CD4-positive, alpha-beta T cell treated with Interleukin-6 at 100 ng/mL for 8 hours (primary cell): ENCODE measurements around the gene ZNF407.

Experiments used
- DNase-seq: peaks from one replicate; pipeline ENCODE4 v3.0.0-alpha.2; 2020; ENCODE audit warnings: mixed read lengths, low spot score

The ZNF407 gene

DNA sequence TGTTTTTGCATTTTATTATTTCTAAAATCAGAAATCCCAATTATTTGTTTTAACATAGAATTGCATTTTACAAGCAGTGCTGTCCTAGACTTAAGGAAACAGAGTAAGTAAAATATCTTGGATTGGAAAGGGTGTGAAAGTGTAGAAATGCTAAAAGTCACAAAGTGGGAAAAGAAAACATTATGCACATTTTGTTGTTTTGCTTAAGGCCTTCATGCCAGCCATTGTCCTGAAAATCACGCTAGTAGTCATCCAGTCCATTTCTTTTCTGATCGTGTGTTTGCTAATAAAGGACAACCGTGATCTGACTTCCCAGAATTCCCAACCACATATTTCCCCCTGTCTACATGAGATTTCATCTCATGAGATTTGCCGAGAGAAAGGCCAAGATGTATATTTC is 412.2 kb downstream of the ZNF407 start:
- no peak for DNase-seq

DNA sequence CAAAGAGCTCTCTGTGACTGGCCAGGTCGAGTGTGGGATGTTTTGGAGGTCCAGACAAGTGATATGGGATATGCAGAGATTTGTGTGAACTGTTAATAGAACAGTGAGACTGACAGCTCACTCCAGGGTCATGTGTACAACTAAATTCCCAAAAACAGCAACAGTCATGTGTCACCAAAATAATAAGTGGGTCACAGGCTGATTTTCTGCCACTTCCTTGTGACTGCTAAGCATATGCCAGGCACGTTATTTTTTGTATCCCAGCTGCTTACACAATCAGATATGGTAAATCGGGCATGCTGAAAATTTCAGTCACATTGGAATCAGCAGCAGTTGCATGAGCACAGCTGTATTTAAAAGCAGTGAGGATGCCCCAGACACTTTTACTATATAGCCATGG is 412.6 kb downstream of the ZNF407 start:
- DNase-seq: no peak

DNA sequence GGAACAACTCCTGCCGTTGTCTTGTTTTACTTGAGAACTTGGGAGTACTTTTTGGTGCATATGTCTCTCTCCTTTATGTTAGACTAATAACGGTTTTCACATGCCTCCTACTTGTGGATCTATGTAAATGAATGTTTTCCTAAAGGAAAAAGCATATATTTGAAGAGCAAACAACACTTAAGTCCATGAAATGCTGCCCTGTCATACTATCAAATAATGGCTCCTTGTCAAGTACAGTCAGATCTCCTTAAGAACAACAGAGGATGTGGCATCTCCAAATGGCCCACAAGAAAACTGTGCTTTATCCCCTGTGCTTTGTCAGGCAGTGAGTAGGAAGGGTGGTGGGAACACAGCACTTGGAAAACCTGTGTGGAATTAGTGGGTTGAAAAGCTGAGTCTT is 413.0 kb downstream of the ZNF407 start:
- DNase-seq: no peak

DNA sequence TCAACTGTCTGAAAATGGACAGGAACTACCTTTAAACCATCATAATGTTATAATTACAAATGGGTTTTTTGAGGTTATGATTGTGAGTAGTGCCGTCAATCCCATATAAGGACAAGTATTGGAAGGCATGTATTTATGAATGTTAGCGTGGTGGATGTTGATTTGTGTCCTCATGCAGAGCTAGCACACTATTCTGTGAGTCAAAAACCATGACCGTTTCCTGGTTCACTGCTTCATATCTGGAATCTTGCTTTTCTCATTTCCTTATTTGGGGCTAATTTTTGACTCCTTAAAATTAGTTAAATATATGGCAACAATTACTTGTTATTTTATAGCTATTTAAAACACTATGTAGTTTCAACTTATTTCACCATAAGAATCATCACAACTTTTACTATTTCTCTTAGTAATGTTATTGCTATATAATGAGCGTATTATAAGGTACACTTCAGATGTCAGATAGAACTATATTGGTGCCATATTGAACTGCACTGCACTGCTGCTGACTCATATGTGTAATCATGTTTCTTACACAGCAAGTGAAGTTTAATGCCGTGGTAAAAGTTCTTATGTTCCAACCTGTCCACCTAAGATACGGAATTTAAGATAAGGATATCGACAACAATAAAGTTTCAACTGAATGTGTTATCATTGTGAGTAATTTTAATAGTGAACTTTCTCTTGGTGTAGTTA is 418.5 kb downstream of the ZNF407 start:
- DNase-seq: no peak

DNA sequence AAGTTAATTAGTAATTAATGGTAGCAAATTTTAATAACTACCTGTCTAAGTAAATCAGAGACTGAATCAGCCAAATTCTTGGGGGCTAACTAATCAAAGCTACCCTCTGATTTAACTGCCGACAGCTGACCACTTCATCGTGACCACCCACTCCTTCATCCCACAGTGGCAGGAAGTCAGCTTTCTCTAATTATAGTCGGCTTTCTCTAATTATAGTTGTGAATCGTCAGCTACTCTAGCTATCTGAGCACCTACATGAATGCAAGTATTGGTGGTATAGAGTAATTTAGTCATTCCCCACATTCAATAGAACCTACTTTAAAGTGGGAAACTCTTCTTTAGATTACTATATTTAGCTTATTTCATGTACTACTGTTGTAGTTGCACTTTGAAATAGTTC is 425.8 kb downstream of the ZNF407 start:
- no peak for DNase-seq

DNA sequence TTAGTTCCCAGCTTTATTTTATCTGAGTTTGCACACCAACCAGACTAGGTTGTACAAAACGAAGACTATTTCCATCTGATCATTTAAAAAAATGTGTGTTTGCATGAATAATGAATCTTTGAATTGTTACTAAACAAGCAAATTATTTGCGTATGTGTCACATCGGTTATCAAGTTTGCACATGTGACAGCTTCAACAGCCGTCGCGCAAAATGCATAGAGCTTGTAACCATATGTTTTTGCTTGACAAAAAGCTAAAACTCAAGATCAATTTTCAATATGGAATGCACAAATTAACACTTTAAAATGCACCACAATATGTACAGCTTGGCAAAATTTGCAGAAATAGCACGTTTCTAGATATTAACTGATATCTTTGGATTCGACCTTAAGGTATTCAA is 427.2 kb downstream of the ZNF407 start:
- no peak for DNase-seq

DNA sequence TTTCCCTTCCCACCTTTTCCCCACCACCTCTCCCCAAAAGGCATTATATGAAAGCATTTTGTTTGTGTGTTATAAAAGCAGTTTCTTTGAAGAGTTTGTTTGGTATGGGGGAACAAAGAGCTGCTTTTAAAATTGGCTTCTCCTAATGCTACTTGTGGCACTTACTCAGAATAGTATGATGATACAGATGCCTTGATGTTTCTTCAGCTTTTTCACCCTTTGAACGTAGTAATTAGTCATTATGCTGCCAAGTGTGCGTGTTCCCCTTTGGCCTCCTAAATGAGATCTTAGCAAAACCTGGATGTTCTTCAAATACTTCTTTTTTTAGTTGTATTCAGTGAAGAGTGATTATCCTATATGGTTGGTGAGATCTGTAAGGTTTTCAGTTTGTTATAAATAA is 427.9 kb downstream of the ZNF407 start:
- no peak for DNase-seq

DNA sequence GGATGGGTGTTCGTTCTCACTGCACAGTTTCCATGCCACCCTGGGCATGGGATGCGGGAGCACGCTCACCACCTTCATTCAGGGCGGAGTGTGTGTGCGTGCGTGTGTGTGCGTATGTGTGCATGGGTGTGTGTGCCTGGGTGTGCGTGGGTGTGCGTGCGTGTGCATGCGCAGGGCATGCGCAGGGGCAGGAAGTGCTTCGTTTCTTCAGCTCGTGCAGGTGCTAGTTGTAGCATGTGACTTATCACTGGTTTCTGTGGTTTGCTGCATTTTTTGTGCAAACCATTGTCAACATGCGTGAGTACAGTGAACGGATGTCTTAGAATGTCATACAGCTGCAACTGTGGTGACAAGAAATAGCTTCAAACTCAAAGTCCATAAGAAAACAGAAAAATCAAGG is 431.8 kb downstream of the ZNF407 start:
- peak; percentile 36 for DNase-seq

DNA sequence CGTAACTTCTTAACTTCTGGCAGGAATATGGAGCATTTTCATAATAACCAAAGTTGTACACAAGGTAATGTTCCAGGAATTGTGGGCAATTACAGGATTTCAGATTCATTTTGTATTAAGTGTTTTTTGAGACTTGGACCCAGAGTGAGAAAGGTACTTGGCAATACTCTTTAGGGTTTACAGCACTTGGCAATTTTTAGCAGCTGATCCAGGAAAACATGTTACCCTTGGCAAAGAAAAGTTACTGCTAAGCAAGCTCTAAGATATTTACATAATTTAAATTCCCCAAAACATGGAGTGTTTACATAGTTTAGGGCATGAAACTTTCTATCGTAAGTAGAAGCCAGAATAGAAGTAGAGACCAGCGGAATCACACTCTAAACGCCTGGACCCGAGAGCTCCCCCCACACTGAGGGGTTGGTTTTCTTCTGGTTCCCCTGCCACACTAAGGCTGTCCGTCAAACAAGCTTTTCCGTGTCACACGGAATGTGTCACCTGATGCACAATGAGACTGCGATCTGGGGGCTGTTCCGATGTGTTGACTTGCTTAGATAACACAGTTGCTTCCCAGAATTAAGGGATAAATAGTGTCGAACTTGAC is 434.1 kb downstream of the ZNF407 start:
- DNase-seq: no peak

DNA sequence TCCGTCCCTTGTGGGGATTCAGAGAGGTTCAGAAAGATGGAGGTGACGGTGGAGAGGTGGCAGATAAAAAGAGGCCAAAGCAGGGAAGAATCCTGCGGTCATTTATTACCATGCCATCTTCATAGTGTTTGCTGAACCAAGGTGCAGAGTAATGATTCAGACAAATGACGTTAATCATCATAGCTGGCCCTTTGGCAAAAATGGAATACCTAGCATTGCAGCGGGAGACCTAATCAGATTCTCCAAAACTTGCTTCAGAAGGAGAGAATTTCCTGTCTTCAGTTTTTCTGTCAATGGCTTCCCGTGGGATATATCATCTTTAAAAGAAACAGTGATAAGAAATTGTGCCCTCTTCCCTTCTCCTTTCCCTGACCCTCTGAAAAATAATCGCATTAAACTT is 435.8 kb downstream of the ZNF407 start:
- no peak for DNase-seq

DNA sequence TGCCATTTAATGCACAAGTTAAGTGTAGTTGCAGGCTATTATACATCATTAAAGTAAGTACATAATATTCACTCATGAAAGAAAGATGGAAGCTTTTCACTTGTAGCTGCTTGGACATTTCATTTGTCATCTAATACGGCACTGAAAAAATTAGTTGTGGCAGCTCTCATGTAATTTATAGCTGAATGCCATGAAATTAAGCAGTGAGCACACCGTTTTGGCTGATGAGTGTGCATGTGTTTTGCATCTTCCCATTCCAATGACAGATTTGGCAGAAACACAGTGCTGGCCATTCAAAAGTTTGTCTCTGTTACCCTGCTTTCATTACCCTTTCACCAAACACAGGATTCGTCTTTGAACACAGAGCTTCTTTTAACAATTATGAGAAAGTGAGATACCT is 437.3 kb downstream of the ZNF407 start:
- DNase-seq: no peak

DNA sequence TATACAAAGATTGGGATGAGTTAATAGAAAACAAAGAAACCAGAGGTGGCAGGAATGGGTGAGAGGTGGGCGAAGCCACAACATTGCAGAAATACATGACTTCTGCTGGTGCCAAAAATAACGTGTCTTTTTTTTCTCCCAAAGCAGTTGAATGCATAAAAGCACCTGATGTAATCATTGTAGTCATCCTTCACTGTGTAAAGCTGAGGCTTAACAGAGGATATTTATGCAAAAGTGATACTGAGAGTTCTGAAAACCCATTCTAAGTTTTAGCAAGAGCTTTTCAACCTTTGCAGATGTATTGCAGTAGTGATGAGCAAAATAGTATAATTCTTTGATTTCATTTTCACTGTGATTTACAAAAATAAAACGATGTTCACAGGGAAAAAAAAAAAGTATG is 438.3 kb downstream of the ZNF407 start:
- DNase-seq: no peak

DNA sequence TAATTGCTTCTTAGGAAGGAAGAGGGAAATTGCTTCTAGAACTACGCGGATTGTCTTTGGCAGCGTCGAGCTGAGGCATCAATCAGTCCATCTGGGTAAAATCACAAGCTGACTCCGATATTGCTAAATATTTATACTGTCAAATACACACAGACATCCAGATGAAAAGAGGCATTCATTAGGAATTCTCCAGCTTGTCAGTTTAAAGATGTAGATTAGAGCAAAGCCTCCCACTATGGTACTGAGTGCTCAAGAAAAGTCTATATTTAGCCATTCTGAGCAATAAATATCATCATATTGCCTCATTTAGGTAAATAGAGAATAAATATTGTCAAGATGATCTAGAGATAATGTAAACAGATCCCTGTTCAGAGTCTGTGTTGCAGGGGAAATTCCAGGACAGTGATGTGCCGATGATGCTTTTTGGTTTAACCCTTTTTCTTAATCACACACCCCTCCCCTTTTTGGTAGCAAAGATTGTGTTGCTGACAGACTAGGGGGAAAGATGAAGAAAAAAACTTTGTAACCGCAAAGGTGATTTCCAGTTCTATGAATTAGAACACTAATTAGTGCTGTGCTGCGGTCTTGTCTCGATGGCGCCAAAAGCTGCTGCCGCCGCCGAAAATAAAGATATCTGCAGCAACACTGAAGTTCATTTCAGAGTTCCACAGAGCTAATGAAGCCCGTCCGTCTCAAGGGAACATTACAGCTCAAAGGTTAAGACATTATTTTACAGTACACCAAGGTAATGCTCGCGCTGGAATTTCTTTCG is 439.4 kb downstream of the ZNF407 start:
- no peak for DNase-seq

DNA sequence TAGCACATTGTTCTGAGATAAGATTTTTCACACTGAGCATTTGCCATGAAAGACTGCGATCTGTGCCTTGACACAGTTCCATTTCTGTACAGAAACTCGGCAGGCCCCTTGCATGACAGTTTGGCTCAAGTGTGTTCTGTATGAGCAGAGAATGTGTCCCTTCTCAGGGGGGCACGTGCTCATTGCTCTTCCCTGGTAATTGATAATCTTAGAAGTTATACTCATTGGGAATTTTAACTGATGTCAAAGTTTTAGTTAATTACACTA is 440.0 kb downstream of the ZNF407 start:
- DNase-seq: no peak

DNA sequence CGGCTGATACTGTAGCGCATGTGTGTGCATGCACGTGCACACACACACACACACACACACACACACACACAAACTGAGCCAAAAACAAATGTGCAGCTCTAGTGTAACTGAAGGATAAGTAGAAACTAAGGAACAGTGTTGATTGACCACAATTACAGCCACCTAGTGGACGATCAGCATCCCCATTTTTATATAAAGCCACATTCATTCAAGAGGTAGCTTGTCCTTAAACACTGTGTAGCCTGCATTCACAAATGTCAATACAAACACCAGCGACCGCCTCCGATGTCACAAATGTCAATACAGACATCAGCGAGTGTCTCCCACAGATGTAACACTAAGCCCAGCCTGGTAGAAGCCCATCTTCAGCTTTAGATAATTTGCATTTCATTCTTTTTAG is 443.9 kb downstream of the ZNF407 start:
- DNase-seq: no peak

DNA sequence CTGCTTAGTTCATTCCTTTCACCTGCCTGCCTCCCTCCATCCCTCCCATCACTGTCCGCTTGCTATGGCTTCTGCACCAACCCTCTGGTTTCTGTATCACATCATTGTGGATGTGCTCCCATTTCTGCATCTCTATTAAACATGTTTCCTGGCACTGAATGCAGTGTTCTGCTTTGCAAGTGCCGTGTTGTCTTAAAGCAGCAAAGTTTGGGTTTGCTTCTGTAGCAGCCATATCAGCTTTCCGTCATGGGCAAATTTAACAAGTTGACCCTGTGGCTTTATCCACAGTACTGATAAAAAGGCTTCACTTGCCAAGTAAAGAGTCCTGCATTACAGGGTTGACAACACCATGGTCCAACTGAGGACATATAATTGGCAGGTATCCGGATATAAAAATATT is 445.8 kb downstream of the ZNF407 start:
- no peak for DNase-seq

DNA sequence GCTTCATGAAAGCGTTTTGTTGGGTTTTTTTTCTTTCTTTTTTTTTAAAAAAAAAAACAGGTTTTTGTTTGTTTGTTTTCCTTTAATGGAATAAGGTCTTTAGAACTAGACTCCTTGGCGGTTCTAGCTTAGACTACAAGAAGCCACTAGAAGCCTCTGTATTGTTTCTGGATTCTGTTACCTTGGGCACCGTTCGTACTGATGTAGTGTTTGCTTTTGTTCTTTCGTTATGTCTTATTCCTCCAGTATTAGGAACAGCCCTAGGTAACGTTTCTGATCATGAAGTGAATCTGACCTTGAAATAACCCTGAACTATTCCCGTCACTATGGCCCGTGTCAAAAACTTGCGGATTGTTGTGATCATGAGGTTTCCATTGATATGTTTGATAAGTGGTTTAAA is 446.6 kb downstream of the ZNF407 start:
- no peak for DNase-seq

DNA sequence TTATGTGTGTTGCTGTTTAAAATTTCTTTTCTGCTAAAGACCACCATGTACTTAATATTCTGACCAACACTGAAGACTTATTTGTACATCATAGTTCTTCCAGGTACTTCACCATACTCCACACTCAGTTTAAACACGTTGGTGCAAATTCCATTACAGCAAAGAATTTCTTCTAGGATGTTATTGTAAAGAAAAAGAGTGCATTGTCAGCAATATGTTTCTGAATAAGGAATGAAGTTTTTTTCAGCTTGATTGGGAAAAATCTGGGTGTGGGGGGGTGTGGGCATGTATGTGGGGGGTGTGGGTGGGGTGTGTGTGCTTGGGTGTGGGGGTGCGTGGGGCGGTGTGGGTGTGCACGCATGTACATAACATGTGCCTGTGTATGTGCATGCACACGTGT is 447.1 kb downstream of the ZNF407 start:
- no peak for DNase-seq

DNA sequence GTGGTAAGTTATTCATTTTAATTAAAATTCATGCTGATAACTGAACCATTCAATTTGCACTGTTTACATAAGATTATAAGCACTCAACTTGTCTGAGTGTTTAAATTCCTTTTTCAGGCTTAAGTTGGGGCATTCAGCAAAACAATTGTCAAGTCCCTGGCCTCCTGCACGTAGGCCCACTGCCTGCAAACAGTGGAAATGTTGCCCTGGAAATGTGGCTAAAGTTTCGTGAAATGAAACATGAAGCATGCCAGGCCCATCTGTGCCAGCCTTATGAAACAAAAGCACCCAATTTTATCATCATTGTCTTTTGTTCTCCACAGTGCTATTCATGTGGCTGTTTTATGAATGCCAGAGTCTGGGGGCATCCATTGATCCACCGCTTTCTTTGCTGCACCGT is 447.6 kb downstream of the ZNF407 start:
- no peak for DNase-seq

DNA sequence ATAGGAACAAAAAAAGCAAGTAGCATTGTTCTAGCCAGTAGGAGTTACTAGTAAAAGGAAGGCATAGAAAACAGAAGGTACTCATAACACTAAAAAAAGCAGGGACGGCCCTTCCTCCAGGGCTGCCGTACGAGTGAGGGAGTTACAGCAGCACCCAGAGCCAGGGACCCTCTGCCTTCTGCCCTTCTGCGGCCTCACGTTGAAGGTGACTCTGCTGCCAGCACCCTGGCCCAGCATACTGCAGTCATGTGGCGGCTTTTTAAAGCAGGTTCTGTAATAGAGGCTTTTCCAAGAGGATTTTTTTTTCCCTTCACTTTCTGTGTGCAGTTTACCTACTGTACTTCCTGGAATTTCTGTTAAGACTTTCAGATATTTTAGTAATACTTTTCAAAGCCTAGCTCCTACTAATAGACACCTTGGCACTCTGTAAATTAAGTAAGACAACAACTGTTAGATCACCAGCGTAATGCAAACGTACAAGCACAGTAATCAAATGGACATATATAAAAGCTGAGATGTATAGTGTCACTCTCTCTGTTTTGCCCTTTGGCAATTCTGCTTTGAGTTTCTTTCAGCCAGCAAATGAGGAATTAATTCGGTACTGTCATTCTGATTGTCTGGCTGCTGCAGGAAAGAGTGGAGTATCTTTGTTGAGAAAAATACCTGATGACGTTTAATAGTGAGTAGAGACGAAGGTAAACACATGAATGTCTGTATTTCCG is 449.7 kb downstream of the ZNF407 start:
- DNase-seq: no peak

DNA sequence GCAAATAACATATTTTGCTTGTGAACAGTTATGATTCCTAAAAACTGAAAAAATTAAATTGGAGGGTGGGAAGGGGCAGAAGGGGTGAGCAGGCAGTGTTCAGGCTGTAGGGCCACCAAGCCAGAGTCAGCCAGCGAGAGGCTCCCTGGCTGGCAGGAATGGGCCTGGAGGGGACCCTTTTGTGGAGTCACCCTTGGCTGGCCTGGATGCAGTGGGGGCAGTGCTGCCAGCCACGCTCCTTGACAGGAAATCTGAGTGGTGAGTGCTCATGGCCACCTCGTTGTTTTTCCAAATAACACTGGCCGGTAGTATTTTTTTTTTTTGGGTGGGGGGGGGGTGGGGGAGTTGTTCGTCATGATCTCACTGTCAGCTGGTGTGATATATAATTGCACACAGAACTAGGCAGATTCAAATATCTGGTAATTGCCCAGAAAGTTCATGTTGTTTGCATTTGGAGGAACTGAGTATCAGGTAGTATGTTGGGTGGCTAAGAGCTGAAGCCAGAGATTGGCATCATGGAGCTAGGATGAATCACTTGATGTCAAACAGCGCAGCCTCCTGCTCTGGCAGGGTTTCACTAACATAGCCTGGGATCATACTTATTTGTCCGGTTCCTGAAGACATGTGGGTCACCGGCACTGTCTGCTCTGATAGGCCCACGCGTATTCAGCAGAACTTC is 451.2 kb downstream of the ZNF407 start:
- DNase-seq: no peak

DNA sequence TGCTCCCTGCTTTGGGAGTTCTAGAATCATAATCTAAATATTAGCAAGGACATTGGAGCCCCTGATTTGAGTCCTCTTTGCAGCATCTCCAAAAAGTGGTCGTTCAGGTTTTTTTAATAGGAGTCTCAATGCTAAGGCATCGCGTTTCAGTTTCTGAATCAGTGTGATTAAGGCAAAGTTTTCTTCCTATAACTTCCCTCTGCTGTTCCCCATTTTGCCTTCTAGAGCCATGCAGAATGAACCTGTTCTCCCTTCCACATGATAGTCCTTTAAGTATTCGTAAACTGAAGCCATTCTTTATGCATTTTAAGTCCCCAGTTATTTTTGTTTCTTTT is 451.8 kb downstream of the ZNF407 start:
- no peak for DNase-seq

DNA sequence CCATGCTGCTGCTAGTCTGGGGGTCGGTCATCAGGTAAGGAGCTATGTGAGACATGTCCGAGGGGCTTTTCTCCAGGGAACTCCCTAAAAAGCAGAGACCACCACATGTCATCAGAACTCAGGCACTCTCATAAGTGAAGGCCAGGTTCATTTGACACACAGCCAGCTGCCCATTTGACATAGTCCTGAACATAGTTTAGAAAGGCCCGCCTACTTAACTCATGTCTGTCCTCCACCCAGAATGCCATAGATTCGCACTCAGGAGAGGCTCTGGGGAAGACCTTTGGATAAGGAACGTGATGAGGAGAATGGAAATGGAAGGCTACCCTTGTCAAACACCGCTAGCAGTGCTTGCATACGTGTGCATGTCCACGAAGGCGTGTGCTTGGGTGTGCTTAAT is 454.1 kb downstream of the ZNF407 start:
- no peak for DNase-seq
